Endothelial cell of umbilical vein (primary cell): Measurements from ENCODE around the gene ITPKB. TPM values are rescaled to one million over a fixed set of nuclear protein-coding genes. Genes with fewer than 3 reads are reported as not detected.

Source experiments
- BruUV-seq: library from RNA; stranded (reverse); fragments of 400-500 nt; replicated peaks from 2 replicates; lab custom pipeline; 2021; lab: Mats Ljungman, UMichigan
- CTCF ChIA-PET: fragments of 300-600, 350-600 bp; sonication (Branson Sonifier 250); formaldehyde crosslinking; loops from one replicate; lab custom pipeline; 2021; ENCODE audit warnings: antibody characterized with exemption, inconsistent platforms; lab: Charles Lee
- POLR2A ChIA-PET: fragments of 300-600, 350-600 bp; sonication (Branson Sonifier 250); formaldehyde crosslinking; loops from one replicate; lab custom pipeline; 2021; ENCODE audit warnings: antibody characterized with exemption, inconsistent platforms; lab: Charles Lee
- DNase-seq: peaks from one replicate; pipeline ENCODE4 v3.0.0-alpha.2; 2011; ENCODE audit warnings: low read depth, low spot score
- FAIRE-seq: peaks from 2 replicates; lab custom pipeline; 2011; peaks lifted over from hg19 to GRCh38; lab: Jason Lieb, UNC
- H2AFZ ChIP-seq: 2 replicates; pipeline ENCODE4 v1.6.0; 2012; ENCODE audit warnings: low read depth, low read length, control low read depth, inconsistent platforms
- H3K27ac ChIP-seq: 2 replicates; pipeline ENCODE4 v1.5.1; 2011; ENCODE audit warnings: low read depth, mild to moderate bottlenecking, control low read depth, low read length, moderate library complexity; ENCODE audit not compliant: insufficient read depth
- H3K27me3 ChIP-seq, 2 experiments: 2 replicates each; pipeline versions ENCODE4 v1.6.0 to v1.6.1; 2011; ENCODE audit warnings: low read length in 2 of 2, mixed read lengths in 1 of 2; ENCODE audit not compliant: control insufficient read depth in 2 of 2, insufficient read depth in 2 of 2
- H3K36me3 ChIP-seq, 2 experiments: 2 replicates in 1 of 2; 3 replicates in 1 of 2; pipeline ENCODE4 v1.5.1; 2011; ENCODE audit warnings: low read length in 2 of 2, mild to moderate bottlenecking in 1 of 2, moderate library complexity in 1 of 2; ENCODE audit not compliant: control insufficient read depth in 2 of 2, insufficient read depth in 2 of 2; ENCODE audit errors: extremely low read depth in 1 of 2
- H3K4me1 ChIP-seq: 3 replicates; pipeline ENCODE4 v1.5.1; 2011; ENCODE audit warnings: mild to moderate bottlenecking, low read length; ENCODE audit not compliant: control insufficient read depth, insufficient read depth; ENCODE audit errors: extremely low read depth
- H3K4me2 ChIP-seq: 2 replicates; pipeline ENCODE4 v1.6.1; 2011; ENCODE audit warnings: low read length, control low read depth, mixed read lengths; ENCODE audit not compliant: insufficient read depth
- H3K4me3 ChIP-seq, 3 experiments: fragments of 200-600 bp in 1 of 3; sonication (generic), shearing (Covaris generic) in 1 of 3; replicated peaks in 1 of 3; 2 replicates each; pipeline ENCODE4 v1.5.1; 2011 to 2016; ENCODE audit warnings: control low read depth in 3 of 3, low read length in 3 of 3, mild to moderate bottlenecking in 2 of 3, inconsistent platforms in 1 of 3, low read depth in 1 of 3, moderate library complexity in 1 of 3; ENCODE audit not compliant: insufficient read depth in 1 of 3
- H3K79me2 ChIP-seq: 2 replicates; pipeline ENCODE4 v1.6.0; 2012; ENCODE audit warnings: low read length, inconsistent platforms; ENCODE audit not compliant: control insufficient read depth, insufficient read depth
- H3K9ac ChIP-seq: replicated peaks from 2 replicates; pipeline ENCODE3; 2011; ENCODE audit warnings: low read length, control low read depth; ENCODE audit not compliant: insufficient read depth; ENCODE audit errors: extremely low read depth
- H3K9me1 ChIP-seq: replicated peaks from 3 replicates; pipeline ENCODE4 v1.6.0; 2011; ENCODE audit warnings: mild to moderate bottlenecking, low read length; ENCODE audit not compliant: control insufficient read depth, insufficient read depth; ENCODE audit errors: extremely low read depth
- H3K9me3 ChIP-seq: replicated peaks from 2 replicates; pipeline ENCODE4 v1.5.1; 2012; ENCODE audit warnings: low read length, inconsistent platforms; ENCODE audit not compliant: control insufficient read depth, insufficient read depth
- H4K20me1 ChIP-seq: replicated peaks from 2 replicates; pipeline ENCODE3; 2011; ENCODE audit warnings: mild to moderate bottlenecking, low read length; ENCODE audit not compliant: control insufficient read depth, insufficient read depth; ENCODE audit errors: extremely low read depth
- CTCF ChIP-seq, 2 donors: IDR thresholded peaks; 1 replicate in 1 of 2; 2 replicates in 1 of 2; pipeline ENCODE4 v1.5.1; 2011; ENCODE audit warnings: low read length in 2 of 2, mild to moderate bottlenecking in 2 of 2, moderate library complexity in 2 of 2, control low read depth in 1 of 2, inconsistent platforms in 1 of 2, low read depth in 1 of 2; ENCODE audit not compliant: insufficient read depth in 1 of 2; ENCODE audit errors: extremely low read depth in 1 of 2
- EZH2 ChIP-seq: IDR thresholded peaks from 2 replicates; pipeline ENCODE4 v1.6.1; 2012; ENCODE audit warnings: borderline replicate concordance, low read depth, mild to moderate bottlenecking, moderate library complexity, low read length, inconsistent platforms; ENCODE audit not compliant: severe bottlenecking
- FOS ChIP-seq: IDR thresholded peaks from 2 replicates; pipeline ENCODE4 v1.6.1; 2011; ENCODE audit warnings: mild to moderate bottlenecking, low read length, moderate library complexity, borderline replicate concordance; ENCODE audit not compliant: insufficient read depth
- GATA2 ChIP-seq: IDR thresholded peaks from 2 replicates; pipeline ENCODE4 v1.7.0; 2011; ENCODE audit warnings: low read depth, mild to moderate bottlenecking, moderate library complexity, mixed read lengths, low read length; ENCODE audit not compliant: insufficient read length, insufficient read depth
- JUN ChIP-seq: IDR thresholded peaks from 2 replicates; pipeline ENCODE4 v1.6.1; 2011; ENCODE audit warnings: borderline replicate concordance, low read depth; ENCODE audit not compliant: insufficient read length, insufficient read depth
- MYC ChIP-seq: IDR thresholded peaks from one replicate; pipeline ENCODE4 v1.6.1; 2011; ENCODE audit warnings: mild to moderate bottlenecking, low read depth, low read length
- POLR2A ChIP-seq: IDR thresholded peaks from 2 replicates; pipeline ENCODE4 v1.6.1; 2012; ENCODE audit warnings: low read depth, mild to moderate bottlenecking, control low read depth, low read length
- POLR2AphosphoS5 ChIP-seq: IDR thresholded peaks from 2 replicates; pipeline ENCODE4 v1.6.1; 2012; ENCODE audit warnings: low read depth, mild to moderate bottlenecking, control low read depth, low read length, moderate library complexity; ENCODE audit not compliant: insufficient read depth
- dilution Hi-C: fragments of 300-500 bp; cut with MboI; formaldehyde crosslinking; loops from one replicate; pipeline ENCODE4 v1.15.0; 2019; ENCODE audit warnings: low sequenced_read_pairs; ENCODE audit not compliant: extremely low pct_ligation_motif_present
- intact Hi-C: fragments of 100-400 bp; cut with micrococcal nuclease; formaldehyde crosslinking; loops from one replicate; pipeline ENCODE4 v1.10.0; 2022
- polyA plus RNA-seq, 4 experiments: library from polyadenylated mRNA; depleted of rRNA in 3 of 4; stranded (reverse) in 3 of 4; unstranded in 1 of 4; fragments of >200 nt; gene quantifications; 2 replicates each; pipeline versions ENCODE4 v1.2.1 to v1.2.3, GENCODE V29; 2011 to 2012; ENCODE audit warnings: missing spikeins in 1 of 4
- total RNA-seq: library from RNA; stranded (reverse); gene quantifications from 2 replicates; pipeline ENCODE4 v1.2.3, GENCODE V29; 2021
- TF ChIP-seq, protein P1 (sequence below): IDR thresholded peaks from 2 replicates; pipeline ENCODE4 v1.6.1; 2011; ENCODE audit not compliant: insufficient read depth, insufficient read length

Gene ITPKB
- total and polyA plus RNA-seq, 2 donors (not counting 3 experiments of a cell fraction or from before 2014, with no cell fraction given): 7.7 to 34.8 TPM

DNA sequence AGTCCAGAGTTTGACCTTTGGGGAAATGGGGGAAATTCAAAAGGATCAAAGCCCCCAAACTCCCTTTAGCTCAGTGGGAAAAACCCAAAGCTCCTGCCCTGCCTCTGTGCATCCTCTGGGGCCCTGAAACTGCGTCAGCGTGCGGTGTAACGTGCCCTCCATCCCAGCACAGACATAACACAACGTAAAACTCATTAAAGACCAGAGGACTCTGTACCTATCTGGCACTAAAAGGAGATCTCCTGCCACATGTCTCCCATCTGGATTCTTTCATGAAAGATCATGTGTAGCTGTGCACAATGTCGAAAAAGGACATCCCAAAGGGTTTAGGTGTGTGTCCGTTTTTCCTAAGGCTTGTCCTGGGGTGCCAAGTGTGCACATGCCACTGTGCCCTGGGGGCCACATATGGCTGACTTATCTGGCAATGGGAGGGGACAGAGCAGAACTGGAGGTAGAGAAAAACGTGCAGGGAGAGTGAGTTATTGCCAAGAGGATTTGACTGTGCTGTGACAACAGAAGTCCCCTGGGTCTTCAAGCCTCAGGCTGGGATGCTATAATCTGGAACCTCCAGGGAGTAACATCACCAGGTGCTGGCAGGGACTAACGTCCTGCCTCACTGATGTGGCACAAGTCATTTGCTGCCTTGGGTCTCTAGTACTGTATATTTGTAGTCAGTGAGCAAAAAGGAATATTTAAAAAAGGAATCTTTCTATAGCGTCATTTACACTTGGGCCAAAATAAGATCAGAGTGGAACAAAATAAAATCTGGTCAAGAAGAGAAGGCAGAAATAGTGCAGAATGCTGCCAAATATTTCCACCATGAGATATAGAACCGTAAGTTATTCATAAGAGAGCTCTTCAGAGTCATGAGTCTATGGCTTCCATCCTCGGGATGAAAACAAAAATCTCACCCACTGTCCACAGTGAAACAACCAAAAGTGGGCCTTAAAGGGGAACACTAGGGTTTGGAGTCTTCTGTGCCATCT, 52.3 kb downstream of the ITPKB start:
- Histone ChIP-seq H3K36me3 (no peaks in the 10 kb centered on the region), H2AFZ (no peak overlapping the region), H3K79me2 (no peaks in the 10 kb centered on the region), H3K4me2 (no peak overlapping the region), H3K9me1 (no peaks in the 10 kb centered on the region), H3K4me1 (peaks cover 14% of the 10 kb centered on the region), H3K4me3 (no peak overlapping the region), H3K27ac (no peak overlapping the region), H3K9me3 (no peaks in the 10 kb centered on the region), H3K9ac (no peak overlapping the region), H3K27me3 (no peaks in the 10 kb centered on the region), H4K20me1 (no peaks in the 10 kb centered on the region)
- CTCF ChIA-PET: interaction anchor here (1.2 kb wide), 1 partner anchor 11 kb away, joined by 3 read pairs; no protein-coding TSS in a partner anchor
- dilution Hi-C loops: no loop called here
- no peak for FAIRE-seq
- intact Hi-C loops: no loop called here
- TF ChIP-seq POLR2A (no peak), POLR2AphosphoS5 (no peak), FOS (no peak), JUN (no peak), MYC (no peak), EZH2 (no peak), GATA2 (no peak), CTCF (IDR thresholded peaks at IDR 0.05; ENCODE audit: extremely low read depth in 1 of 2, insufficient read depth in 1 of 2, low read depth in 1 of 2, low read length in 2 of 2) (no peak)
- TF ChIP-seq, protein P1, sequence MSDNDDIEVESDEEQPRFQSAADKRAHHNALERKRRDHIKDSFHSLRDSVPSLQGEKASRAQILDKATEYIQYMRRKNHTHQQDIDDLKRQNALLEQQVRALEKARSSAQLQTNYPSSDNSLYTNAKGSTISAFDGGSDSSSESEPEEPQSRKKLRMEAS: no peak
- no TSS peak for BruUV-seq
- no peak for DNase-seq
- POLR2A ChIA-PET: no interaction called here
